ENCODE results near the gene LILRB5.
"Not testable (repeated sequence)": the region's sequence is repeated elsewhere in the genome, so short reads cannot be mapped to it uniquely, and the experiment has no call there.

DNA sequence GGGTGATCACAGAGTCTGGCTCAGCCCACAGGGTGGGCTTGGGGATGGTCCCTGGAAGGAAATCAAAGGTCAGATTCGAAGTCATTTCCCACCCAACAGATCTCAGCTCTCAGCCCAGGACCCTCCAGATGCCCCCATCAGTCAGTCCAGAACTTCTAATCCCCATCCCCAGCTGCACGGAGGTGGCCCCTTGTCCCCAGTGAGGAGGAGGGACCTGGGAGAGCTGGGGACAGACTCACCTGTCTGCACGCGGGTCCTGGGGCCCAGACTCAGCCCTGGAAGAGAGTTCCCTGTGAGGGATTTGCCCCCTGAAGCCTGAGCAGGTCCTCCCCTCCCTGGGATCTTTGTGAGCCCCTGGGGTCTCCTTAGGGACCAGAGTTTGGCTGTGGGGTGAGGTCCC, 23.0 kb upstream of the LILRB5 start:
- TF ChIP-seq, protein P1, sequence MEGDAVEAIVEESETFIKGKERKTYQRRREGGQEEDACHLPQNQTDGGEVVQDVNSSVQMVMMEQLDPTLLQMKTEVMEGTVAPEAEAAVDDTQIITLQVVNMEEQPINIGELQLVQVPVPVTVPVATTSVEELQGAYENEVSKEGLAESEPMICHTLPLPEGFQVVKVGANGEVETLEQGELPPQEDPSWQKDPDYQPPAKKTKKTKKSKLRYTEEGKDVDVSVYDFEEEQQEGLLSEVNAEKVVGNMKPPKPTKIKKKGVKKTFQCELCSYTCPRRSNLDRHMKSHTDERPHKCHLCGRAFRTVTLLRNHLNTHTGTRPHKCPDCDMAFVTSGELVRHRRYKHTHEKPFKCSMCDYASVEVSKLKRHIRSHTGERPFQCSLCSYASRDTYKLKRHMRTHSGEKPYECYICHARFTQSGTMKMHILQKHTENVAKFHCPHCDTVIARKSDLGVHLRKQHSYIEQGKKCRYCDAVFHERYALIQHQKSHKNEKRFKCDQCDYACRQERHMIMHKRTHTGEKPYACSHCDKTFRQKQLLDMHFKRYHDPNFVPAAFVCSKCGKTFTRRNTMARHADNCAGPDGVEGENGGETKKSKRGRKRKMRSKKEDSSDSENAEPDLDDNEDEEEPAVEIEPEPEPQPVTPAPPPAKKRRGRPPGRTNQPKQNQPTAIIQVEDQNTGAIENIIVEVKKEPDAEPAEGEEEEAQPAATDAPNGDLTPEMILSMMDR (IDR thresholded peaks at IDR 0.05 in 4 of 5, conservative IDR thresholded peaks at IDR 0.05 in 1 of 5), result not testable (repeated sequence)
- TF ChIP-seq POLR2A (IDR thresholded peaks at IDR 0.05), result not testable (repeated sequence)
